Forelimb muscle (tissue), 1 donor: Measurements from ENCODE around the gene PIEZO1. TPM values are rescaled to one million over a fixed set of nuclear protein-coding genes. Genes with fewer than 3 reads are reported as not detected.

Experiments
- DNase-seq: peaks from one replicate; pipeline ENCODE4 v3.0.0-alpha.2; 2013; ENCODE audit warnings: low read depth
- polyA plus RNA-seq: library from polyadenylated mRNA; unstranded; fragments of 120-200 nt; gene quantifications from one replicate; pipeline ENCODE4 v1.2.1, GENCODE V29; 2013; ENCODE audit not compliant: insufficient read length

Gene PIEZO1
- polyA plus RNA-seq, 1 donor: 52.2 TPM

- DNase-seq: no peak
Observed at GRCh38 chr16:88705801-88706228, 79.2 kb downstream of the PIEZO1 start.

GRCh38 chr16:88705076-88705684 is 79.8 kb downstream of the PIEZO1 start:
- no peak for DNase-seq

- DNase-seq: no peak
Observed at GRCh38 chr16:88703486-88704309, 81.3 kb downstream of the PIEZO1 start.

GRCh38 chr16:88702371-88703210 is 82.4 kb downstream of the PIEZO1 start:
- DNase-seq: no peak

GRCh38 chr16:88701581-88702370 is 83.2 kb downstream of the PIEZO1 start:
- DNase-seq: no peak

- no peak for DNase-seq
Observed at GRCh38 chr16:88700636-88701482, 84.2 kb downstream of the PIEZO1 start.

GRCh38 chr16:88700322-88700635 is 84.7 kb downstream of the PIEZO1 start:
- no peak for DNase-seq

- DNase-seq: no peak
Observed at GRCh38 chr16:88699180-88699579, 85.8 kb downstream of the PIEZO1 start.

GRCh38 chr16:88698646-88699045 is 86.4 kb downstream of the PIEZO1 start:
- DNase-seq: no peak

- no peak for DNase-seq
Observed at GRCh38 chr16:88697831-88698615, 87.0 kb downstream of the PIEZO1 start.

GRCh38 chr16:88697116-88697830 is 87.7 kb downstream of the PIEZO1 start:
- no peak for DNase-seq

- DNase-seq: no peak
Observed at GRCh38 chr16:88696441-88696840, 88.6 kb downstream of the PIEZO1 start.

GRCh38 chr16:88695753-88696152 is 89.3 kb downstream of the PIEZO1 start:
- DNase-seq: no peak

GRCh38 chr16:88695218-88695617 is 89.8 kb downstream of the PIEZO1 start:
- DNase-seq: no peak

GRCh38 chr16:88694221-88695087 is 90.6 kb downstream of the PIEZO1 start:
- DNase-seq: no peak

- no peak for DNase-seq
Observed at GRCh38 chr16:88693420-88694177, 91.4 kb downstream of the PIEZO1 start.

GRCh38 chr16:88692861-88693260 is 92.2 kb downstream of the PIEZO1 start:
- DNase-seq: no peak
